Ovary (tissue), 3 donors: ENCODE results near the gene USP43.

ENCODE experiments used
- POLR2A ChIP-seq: fragments of 450-650 bp; IDR thresholded peaks from one replicate; pipeline ENCODE4 v1.6.1; 2017; ENCODE audit warnings: antibody characterized with exemption, mild to moderate bottlenecking, moderate library complexity
- TF ChIP-seq, protein P1 (sequence below), 3 donors: fragments of 450-650 bp in 2 of 3; fragments of 200-600 bp in 1 of 3; IDR thresholded peaks; one replicate each; pipeline versions ENCODE4 v1.5.1 to v1.8.0; 2016 to 2022; ENCODE audit warnings: antibody characterized with exemption in 3 of 3, mild to moderate bottlenecking in 1 of 3
- donor health status: DM: no; HTN: no; CAD: no.

DNA sequence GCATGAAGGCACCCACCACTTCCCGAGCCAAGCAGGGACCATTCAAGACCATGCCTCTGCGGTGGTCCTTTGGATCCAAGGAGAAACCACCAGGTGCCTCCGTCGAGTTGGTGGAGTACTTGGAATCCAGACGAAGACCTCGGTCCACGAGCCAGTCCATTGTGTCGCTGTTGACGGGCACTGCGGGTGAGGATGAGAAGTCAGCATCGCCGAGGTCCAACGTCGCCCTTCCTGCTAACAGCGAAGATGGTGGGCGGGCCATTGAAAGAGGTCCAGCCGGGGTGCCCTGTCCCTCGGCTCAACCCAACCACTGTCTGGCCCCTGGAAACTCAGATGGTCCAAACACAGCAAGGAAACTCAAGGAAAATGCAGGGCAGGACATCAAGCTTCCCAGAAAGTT lies 82.7 kb downstream of the USP43 start:
- TF ChIP-seq, protein P1, sequence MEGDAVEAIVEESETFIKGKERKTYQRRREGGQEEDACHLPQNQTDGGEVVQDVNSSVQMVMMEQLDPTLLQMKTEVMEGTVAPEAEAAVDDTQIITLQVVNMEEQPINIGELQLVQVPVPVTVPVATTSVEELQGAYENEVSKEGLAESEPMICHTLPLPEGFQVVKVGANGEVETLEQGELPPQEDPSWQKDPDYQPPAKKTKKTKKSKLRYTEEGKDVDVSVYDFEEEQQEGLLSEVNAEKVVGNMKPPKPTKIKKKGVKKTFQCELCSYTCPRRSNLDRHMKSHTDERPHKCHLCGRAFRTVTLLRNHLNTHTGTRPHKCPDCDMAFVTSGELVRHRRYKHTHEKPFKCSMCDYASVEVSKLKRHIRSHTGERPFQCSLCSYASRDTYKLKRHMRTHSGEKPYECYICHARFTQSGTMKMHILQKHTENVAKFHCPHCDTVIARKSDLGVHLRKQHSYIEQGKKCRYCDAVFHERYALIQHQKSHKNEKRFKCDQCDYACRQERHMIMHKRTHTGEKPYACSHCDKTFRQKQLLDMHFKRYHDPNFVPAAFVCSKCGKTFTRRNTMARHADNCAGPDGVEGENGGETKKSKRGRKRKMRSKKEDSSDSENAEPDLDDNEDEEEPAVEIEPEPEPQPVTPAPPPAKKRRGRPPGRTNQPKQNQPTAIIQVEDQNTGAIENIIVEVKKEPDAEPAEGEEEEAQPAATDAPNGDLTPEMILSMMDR (IDR thresholded peaks at IDR 0.05) = no peak
- TF ChIP-seq POLR2A = no peak
